Retina (tissue), 1 donor: Measurements from ENCODE around the gene PDE1C.

ENCODE experiments used
- DNase-seq: peaks from one replicate; pipeline ENCODE4 v3.0.0-alpha.2; 2016

PDE1C gene

GRCh38 chr7:31935124-31936054, 134.8 kb downstream of the PDE1C start:
- DNase-seq, result no peak

GRCh38 chr7:31934551-31934950, 135.7 kb downstream of the PDE1C start:
- no peak for DNase-seq

DNA sequence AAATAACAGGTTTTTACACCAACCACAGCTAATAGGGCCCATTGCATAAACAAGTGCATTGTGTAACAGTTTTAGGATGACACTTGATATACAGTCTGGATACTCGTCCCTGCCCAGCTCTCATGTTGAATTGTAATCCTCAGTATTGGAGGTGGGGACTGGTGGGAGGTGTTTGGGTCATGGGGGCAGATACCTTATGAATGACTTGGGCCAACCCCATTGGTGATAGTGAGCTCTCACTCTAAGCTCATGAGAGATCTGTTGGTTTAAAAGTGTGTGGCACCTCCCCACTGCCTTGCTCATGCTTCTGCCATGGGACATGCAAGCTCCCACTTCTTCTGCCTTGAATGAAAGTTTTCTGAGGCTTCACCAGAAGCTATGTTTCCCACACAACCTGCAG, 136.7 kb downstream of the PDE1C start:
- DNase-seq, result no peak

- no peak for DNase-seq
Measured at GRCh38 chr7:31926991-31927584, 143.1 kb downstream of the PDE1C start.

GRCh38 chr7:31925753-31926454, 144.3 kb downstream of the PDE1C start:
- no peak for DNase-seq

- DNase-seq, result no peak
Measured at GRCh38 chr7:31924251-31924650, 146.0 kb downstream of the PDE1C start.

GRCh38 chr7:31922848-31923247, 147.4 kb downstream of the PDE1C start:
- DNase-seq, result no peak

- no peak for DNase-seq
Measured at GRCh38 chr7:31921047-31921446, 149.2 kb downstream of the PDE1C start.

DNA sequence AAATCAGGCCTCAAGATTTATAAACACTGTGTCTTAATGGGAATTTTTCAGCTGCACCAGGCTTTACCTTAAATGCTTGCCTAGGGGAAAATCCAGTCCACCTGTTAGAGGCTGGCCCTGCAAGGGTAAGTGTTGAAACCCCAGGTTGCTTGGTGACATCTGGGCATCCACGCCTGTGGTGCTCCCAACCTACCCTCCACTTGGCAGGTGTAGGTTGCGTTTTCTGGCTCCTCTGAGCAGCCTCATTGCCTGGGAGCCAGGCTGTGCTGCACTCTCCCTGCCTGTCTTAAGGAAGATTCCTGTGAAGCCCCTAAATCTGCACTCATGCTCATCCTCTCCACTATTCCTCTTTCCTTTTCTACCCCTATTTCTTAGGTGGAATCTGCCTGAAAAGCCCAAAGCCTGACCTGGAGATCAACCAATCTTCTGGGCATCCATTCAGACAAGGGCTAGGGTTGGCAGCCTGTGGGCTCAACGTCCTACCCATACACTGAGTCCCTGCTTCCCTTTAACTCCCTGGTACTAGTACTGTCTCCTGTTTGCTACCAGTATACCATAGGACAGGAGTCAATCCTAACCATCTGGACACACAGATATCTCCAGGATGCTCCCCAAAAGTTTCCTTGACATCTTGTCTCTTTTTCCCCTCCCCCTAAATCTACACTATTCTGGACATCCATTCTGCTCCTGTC, 150.4 kb downstream of the PDE1C start:
- no peak for DNase-seq

- no peak for DNase-seq
Measured at GRCh38 chr7:31918706-31919393, 151.4 kb downstream of the PDE1C start.

GRCh38 chr7:31917256-31917655, 153.0 kb downstream of the PDE1C start:
- DNase-seq, result no peak

DNA sequence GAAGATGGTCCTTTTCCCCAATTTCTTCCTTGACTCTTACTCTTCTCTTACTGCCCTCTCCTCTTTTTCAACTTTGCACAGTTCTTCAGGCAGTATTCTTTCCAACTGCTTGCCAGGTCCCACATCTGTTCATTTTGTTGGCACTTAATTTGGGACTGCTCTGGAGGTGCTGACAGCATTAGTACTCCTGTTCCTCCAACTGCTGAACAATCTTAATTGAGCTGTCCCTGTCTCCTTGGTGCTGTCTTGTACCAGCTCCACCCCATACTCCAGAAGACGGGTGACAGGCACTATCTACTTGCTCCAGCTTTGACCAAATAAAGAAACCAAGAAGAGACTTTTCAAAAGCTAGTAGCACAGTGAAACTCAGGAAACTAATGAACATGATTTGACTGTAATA, 160.0 kb downstream of the PDE1C start:
- no peak for DNase-seq

GRCh38 chr7:31906479-31907171, 163.6 kb downstream of the PDE1C start:
- no peak for DNase-seq

DNA sequence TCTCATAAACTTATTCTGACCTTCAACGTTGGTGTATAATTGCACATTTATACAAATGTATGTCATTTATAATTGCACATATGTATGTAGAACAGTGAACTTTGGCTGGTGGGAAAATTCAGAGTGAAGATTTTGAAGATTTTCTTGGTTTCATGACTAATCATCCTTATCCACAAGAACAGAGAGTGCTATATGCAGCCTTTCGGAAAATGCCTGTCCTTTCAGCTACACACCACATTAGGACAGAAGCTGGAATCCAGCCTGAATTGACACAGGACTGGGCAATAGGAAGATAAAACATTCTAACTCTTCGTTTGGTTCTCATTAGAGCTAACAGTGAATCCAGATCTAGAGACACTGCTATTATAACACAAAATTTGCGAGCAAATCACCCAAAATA, 166.2 kb downstream of the PDE1C start:
- no peak for DNase-seq

DNA sequence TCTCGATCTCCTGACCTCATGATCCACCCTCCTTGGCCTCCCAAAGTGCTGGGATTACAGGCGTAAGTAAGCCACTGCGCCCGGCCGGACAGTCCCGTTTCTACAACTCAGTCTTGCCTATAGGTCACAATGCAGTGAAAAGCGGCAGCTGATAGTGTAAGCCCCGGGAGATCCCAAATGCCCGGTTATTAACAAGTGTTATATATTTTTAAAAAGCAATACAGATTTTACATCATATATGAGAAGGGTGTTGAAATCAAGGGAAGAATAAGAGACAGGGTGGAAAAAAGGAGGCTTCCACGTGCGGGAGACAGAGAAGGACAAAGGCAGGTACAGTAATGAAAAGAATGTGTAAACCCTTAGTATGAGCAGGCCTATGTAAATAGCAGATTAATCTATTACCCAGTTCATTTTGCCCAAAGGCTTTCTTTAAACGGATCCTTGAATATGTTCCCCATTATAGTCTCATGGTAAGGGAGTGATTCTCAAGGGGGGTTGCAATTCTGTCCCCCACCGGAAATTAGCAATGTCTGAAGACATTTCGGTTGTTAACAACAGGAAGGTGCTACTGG, 170.8 kb downstream of the PDE1C start:
- no peak for DNase-seq

DNA sequence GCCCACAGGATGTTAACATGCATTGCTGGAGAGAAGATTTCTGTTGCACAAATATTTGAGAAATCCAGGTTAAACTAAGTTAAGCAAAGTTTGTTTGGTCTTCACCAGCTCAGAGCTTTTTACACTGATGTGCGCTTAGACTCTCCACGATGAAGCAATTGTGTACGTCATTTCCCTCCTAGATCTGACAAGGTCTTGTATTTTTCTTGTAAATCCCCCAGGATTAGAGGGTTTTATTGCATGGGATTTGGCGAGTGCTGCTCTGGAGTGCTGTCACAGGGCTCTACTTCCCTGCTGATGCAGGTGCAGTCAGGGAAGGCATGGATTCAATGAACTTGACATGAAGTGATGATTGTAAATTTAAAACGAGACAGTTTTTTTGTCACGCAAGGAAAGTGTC, 173.3 kb downstream of the PDE1C start:
- DNase-seq, result peak; percentile 16

DNA sequence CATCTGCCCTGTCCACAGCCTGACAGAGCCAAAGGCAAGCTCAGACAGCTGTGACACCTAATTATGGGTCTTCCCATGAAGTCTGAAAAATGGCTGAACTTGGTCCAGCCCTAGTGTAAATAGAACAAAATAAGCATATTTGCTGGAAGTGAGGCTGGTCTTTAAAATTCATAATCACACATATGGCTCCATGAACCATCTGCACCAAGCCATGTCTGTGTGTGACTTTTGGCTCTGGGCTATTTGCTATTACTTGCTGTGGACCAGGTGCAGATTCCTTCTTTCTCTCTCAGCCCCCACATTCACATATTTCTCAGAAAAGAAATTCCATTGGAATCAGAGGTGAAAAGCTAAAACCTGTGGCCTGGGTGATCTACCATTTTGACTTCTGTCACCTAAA, 175.9 kb downstream of the PDE1C start:
- DNase-seq, result no peak

- no peak for DNase-seq
Measured at GRCh38 chr7:31893365-31893764, 176.8 kb downstream of the PDE1C start.

GRCh38 chr7:31892099-31892829, 177.9 kb downstream of the PDE1C start:
- no peak for DNase-seq

DNA sequence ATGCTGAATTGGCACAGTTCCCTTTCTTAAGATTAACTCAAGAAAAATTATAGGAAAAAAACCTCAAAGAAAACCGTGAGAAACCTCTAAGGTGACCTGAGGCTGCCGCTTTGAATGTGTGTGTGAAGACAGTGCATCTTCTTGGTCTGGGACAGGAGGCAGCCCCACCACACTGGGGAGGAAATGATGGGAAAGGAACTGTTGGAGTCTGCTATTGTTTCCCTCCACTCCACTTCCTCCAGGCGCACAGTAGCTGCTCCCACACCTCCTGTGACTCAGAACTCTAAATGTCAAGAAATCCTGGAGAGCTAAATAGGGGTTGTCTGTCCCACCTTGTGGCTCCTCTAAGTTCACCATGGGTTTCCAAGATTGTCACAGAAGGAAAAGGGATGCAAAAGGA, 179.4 kb downstream of the PDE1C start:
- DNase-seq, result no peak

- no peak for DNase-seq
Measured at GRCh38 chr7:31890198-31890597, 180.0 kb downstream of the PDE1C start.
